Measurements from ENCODE around the gene INVS.

DNA sequence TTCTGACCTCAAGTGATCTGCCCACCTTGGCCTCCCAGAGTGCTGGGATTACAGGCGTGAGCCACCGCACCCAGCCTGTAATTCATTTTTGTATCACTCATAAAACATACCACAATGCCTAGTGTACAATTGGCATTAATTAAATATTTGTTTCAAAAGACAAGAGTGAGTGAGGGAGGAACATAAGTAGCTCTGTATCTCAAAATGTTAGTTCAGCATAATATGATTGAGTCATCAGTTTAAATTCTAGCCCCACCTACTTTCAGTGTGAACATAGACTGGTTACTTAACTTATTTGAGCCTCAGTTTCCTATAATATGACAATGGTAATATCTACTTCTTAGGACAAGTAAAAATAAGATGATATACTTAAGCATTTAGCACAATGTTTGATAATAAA is 26.9 kb downstream of the INVS start:
- TF ChIP-seq, protein P1, sequence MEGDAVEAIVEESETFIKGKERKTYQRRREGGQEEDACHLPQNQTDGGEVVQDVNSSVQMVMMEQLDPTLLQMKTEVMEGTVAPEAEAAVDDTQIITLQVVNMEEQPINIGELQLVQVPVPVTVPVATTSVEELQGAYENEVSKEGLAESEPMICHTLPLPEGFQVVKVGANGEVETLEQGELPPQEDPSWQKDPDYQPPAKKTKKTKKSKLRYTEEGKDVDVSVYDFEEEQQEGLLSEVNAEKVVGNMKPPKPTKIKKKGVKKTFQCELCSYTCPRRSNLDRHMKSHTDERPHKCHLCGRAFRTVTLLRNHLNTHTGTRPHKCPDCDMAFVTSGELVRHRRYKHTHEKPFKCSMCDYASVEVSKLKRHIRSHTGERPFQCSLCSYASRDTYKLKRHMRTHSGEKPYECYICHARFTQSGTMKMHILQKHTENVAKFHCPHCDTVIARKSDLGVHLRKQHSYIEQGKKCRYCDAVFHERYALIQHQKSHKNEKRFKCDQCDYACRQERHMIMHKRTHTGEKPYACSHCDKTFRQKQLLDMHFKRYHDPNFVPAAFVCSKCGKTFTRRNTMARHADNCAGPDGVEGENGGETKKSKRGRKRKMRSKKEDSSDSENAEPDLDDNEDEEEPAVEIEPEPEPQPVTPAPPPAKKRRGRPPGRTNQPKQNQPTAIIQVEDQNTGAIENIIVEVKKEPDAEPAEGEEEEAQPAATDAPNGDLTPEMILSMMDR (IDR thresholded peaks at IDR 0.05): no peak
- no peak for TF ChIP-seq EZH2 (IDR thresholded peaks at IDR 0.05; ENCODE audit: borderline replicate concordance, insufficient read depth, low read depth, low read length, poor library complexity, severe bottlenecking)
